ENCODE data around the gene MUC6.

DNA sequence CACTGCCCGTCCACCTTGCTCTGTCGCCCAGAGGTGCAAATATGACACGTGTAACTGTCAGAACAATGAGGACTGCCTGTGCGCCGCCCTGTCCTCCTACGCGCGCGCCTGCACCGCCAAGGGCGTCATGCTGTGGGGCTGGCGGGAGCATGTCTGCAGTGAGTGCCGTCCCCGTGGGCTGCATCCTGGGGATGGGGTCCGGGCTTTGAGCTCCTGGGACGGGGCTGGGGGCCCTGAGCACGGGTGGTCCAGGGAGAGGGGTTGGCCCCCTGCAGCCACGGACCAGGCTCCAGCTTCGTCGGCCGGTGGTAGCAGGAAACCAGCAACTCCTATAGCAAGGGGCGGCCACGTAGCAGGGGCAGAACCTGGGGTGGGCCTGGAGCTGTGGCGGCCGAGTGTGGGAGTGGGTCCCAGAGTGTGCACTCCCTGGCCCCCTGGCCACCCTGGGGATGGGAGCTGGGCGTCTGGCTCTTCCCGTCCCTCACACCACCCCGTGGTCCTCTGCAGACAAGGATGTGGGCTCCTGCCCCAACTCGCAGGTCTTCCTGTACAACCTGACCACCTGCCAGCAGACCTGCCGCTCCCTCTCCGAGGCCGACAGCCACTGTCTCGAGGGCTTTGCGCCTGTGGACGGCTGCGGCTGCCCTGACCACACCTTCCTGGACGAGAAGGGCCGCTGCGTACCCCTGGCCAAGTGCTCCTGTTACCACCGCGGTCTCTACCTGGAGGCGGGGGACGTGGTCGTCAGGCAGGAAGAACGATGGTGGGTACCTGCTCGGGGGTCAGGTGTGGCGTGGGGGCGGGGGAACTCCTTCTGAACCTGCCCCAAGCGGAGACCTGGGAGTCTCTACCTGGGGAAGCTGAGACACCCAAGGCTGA lies 48.3 kb upstream of the MUC6 start:
- TF ChIP-seq POLR2AphosphoS5 (IDR thresholded peaks at IDR 0.05; ENCODE audit: low read depth, low read length) (no peak), SIN3A (IDR thresholded peaks at IDR 0.05; ENCODE audit: borderline replicate concordance, insufficient read depth, low read depth, low read length) (no peak), TCF7L2 (IDR thresholded peaks at IDR 0.05; ENCODE audit: low read depth, low read length) (no peak)
- TF ChIP-seq, protein P1, sequence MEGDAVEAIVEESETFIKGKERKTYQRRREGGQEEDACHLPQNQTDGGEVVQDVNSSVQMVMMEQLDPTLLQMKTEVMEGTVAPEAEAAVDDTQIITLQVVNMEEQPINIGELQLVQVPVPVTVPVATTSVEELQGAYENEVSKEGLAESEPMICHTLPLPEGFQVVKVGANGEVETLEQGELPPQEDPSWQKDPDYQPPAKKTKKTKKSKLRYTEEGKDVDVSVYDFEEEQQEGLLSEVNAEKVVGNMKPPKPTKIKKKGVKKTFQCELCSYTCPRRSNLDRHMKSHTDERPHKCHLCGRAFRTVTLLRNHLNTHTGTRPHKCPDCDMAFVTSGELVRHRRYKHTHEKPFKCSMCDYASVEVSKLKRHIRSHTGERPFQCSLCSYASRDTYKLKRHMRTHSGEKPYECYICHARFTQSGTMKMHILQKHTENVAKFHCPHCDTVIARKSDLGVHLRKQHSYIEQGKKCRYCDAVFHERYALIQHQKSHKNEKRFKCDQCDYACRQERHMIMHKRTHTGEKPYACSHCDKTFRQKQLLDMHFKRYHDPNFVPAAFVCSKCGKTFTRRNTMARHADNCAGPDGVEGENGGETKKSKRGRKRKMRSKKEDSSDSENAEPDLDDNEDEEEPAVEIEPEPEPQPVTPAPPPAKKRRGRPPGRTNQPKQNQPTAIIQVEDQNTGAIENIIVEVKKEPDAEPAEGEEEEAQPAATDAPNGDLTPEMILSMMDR (IDR thresholded peaks at IDR 0.05): no peak
- TF ChIP-seq, protein P2, sequence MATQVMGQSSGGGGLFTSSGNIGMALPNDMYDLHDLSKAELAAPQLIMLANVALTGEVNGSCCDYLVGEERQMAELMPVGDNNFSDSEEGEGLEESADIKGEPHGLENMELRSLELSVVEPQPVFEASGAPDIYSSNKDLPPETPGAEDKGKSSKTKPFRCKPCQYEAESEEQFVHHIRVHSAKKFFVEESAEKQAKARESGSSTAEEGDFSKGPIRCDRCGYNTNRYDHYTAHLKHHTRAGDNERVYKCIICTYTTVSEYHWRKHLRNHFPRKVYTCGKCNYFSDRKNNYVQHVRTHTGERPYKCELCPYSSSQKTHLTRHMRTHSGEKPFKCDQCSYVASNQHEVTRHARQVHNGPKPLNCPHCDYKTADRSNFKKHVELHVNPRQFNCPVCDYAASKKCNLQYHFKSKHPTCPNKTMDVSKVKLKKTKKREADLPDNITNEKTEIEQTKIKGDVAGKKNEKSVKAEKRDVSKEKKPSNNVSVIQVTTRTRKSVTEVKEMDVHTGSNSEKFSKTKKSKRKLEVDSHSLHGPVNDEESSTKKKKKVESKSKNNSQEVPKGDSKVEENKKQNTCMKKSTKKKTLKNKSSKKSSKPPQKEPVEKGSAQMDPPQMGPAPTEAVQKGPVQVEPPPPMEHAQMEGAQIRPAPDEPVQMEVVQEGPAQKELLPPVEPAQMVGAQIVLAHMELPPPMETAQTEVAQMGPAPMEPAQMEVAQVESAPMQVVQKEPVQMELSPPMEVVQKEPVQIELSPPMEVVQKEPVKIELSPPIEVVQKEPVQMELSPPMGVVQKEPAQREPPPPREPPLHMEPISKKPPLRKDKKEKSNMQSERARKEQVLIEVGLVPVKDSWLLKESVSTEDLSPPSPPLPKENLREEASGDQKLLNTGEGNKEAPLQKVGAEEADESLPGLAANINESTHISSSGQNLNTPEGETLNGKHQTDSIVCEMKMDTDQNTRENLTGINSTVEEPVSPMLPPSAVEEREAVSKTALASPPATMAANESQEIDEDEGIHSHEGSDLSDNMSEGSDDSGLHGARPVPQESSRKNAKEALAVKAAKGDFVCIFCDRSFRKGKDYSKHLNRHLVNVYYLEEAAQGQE (IDR thresholded peaks at IDR 0.05; ENCODE audit: insufficient read depth in 1 of 2, low read depth in 2 of 2, low read length in 1 of 2): no peak
